Activated gamma-delta T cell treated with anti-CD3 and anti-CD28 coated beads, Interleukin-2, amount 50 U/mL, for 16 hours (primary cell): ENCODE data around the gene ZBTB20.
"Not testable (repeated sequence)": the region's sequence is repeated elsewhere in the genome, so short reads cannot be mapped to it uniquely, and the experiment has no call there.

ENCODE experiments used
- DNase-seq: peaks from one replicate; pipeline ENCODE4 v3.0.0-alpha.2; 2020; ENCODE audit warnings: low read depth

The ZBTB20 gene

DNA sequence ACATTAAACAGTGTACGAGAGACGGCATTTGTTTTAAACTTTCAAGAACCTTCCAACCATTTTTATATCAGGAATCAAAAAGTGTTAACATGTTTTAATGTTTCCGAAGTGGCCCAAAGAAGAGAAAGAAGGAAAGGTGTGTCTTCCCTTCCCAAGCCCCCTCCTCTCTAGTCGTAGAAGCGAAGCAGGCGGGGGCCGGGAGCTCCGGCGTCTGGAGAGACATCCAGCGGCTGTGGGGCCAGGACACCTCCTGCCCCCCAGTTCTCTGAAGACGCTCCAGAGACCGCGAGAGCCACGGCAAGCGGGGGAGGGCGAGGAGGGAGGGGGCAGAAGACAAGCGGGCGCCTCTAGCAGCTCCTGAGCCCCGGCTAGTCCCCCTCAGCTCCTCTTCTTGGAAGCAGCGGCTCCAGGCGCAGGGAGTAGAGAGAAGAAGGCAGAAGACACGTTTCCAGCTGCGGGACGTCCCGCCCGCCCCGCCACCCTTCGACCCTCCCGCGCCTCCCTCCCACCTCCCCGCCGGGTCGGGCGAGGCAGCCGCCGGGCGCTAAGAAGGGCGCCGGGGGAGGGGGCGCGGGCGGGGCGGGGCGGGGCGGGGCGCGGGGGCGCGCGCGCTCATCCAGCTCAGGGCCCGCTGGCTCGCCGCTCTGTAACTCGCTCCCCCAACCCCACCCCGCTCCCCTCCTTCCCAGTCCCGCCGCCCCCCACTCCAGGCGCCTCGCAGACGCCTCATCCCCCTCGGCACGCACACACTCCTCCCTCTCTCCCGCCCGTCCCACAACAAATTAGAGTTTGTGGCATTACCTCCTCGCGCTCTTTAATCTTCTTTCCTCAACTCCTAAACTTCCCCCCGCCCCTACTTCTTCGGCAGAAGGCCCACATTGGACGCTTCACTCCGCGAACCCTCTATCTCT, at the start of gene ZBTB20:
TSS of gene ZBTB20 (minus strand) at position 871 of the 911 bp plus-strand sequence.
- DNase-seq, result peak; percentile 57

DNA sequence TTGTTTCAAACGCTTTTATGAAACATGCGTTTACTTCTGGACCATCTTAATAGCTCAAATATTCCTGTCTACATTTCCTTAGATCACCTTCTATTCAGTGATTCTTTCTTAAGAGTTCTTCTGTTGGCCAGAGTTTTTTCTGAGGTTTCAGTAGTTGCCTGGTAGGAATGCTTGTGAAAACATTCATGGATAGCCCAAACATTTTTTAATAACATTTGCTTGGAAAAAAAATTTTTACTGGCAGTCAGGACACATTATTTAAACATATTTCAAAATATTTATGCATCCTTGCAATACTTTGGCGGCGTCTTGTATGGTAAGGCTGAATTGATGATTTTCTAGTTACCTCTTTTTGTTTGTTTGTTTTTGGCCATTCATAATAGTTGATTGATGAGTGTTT, 47.4 kb upstream of the ZBTB20 start:
- DNase-seq, result no peak

DNA sequence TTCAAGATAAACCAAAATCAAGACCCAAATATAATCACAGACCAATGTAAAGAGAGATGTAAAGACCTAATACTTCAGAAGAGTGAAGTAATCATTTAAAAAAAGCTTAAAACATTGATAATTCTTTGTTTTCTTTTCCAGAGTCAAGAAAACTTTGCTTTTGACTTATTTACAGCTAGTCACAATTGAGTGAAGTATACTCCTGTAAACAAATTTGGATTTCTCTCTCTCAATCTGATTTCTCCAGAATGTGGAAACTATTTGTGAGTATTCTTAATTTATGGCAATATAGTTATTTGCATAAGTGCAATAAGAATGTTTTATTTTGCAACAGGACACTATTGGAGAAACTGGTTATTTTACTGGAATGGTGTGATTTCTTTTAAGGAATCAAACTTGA, 43.7 kb upstream of the ZBTB20 start:
- DNase-seq, result no peak

DNA sequence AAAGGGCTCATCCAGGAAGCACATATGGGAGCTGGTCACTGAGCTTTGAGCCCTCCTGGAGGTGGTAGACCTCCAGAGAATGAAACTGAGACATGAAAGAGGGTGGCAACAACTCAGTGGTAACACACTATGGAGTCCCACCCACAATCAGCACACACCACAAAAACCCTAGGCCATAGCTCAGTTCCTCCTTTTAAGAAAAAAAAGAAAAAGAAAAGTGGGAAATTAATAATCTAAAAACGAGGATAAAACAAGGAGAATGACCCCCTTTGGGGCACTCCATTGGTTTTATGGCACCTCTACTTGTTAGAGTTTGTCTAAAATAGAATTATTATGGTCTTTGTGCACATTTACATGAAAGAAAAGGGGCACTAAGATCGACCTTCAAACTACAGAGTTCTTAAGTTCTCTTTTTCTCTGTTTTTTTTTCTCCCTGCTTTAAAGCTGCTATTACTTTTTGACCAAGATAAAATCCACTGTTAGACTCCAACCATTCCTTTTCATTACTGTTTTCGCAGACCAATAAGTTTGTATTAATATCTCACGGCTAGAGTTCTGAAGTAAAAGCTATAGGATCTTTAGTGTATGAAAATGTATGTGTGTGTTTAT, 40.2 kb upstream of the ZBTB20 start:
- DNase-seq, result no peak

- no peak for DNase-seq
Observed at GRCh38 chr3:115186351-115187148, 39.5 kb upstream of the ZBTB20 start.

- not testable (repeated sequence) for DNase-seq
Observed at GRCh38 chr3:115184859-115185572, 37.9 kb upstream of the ZBTB20 start.

DNA sequence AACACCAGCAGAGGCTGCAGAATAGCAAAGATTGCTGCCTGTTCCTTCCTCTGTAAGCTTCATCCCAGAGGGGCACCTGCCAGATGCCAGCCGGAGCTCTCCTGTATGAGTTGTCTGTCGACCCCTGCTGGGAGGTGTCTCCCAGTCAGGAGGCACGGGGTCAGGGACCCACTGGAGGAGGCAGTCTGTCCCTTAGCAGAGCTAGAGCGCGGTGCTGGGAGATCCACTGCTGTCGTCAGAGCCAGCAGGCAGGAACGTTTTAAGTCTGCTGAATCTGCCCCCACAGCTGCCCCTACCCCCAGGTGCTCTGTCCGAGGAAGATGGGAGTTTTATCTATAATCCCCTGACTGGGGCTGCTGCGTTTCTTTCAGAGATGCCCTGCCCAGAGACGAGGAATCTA, 31.8 kb upstream of the ZBTB20 start:
- DNase-seq, result not testable (repeated sequence)

- DNase-seq, result no peak
Observed at GRCh38 chr3:115169808-115170207, 22.7 kb upstream of the ZBTB20 start.

GRCh38 chr3:115165701-115166100, 18.6 kb upstream of the ZBTB20 start:
- no peak for DNase-seq

- no peak for DNase-seq
Observed at GRCh38 chr3:115165266-115165665, 18.2 kb upstream of the ZBTB20 start.

- no peak for DNase-seq
Observed at GRCh38 chr3:115164374-115165221, 17.5 kb upstream of the ZBTB20 start.

- no peak for DNase-seq
Observed at GRCh38 chr3:115162759-115163158, 15.7 kb upstream of the ZBTB20 start.

DNA sequence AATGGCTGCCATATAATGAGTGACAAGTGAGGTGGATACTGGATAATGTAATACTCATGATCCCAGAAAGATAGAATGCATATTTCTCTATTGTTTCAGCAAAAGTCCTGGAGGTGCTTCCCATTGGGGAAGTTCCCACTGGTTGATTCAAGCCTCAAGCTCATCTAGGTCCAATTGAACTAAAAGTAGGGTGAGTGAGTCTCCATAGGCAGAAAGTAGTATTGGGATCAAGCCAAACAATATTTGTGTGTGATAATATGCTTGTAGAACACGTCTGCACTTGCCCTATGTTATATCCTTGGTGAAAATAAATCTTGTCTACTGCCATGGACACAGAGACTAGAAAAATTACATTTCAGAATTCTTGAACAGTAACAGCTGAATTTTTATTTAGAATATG, 14.8 kb upstream of the ZBTB20 start:
- no peak for DNase-seq

DNA sequence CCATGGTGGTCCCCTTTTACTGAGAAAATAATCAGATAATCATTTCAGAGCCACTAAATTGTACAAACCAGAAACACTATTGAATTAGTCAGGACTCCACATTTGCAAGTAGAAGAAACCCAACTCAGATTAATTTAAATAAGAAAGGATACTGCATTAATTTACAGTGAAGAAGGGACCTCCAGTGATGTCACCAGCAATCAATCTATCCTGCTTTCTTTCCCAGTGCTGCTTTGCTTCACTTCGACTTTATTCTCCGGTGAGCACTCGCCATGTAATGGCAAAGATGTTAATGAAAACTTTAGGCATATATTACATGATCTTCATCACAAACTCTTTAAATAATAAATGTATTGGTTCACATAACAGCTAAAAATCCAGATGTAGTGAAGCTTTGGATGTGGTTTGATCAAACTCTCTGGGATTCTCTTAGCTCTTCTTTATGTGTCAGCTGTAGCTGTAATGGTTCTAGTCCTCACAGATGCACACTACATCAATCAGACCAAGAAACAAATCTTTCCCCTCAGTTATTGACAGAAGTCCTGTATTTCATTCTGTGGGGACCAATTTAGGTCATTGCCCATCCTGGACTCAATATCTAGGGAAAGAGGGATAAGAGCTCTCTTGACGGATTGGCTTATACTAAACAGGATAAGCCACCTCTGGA, 14.2 kb upstream of the ZBTB20 start:
- DNase-seq, result no peak

- no peak for DNase-seq
Observed at GRCh38 chr3:115160295-115160694, 13.2 kb upstream of the ZBTB20 start.

GRCh38 chr3:115156046-115156654, 9.1 kb upstream of the ZBTB20 start:
- DNase-seq, result no peak

GRCh38 chr3:115154611-115155010, 7.5 kb upstream of the ZBTB20 start:
- no peak for DNase-seq

- DNase-seq, result no peak
Observed at GRCh38 chr3:115151921-115152320, 4.8 kb upstream of the ZBTB20 start.

DNA sequence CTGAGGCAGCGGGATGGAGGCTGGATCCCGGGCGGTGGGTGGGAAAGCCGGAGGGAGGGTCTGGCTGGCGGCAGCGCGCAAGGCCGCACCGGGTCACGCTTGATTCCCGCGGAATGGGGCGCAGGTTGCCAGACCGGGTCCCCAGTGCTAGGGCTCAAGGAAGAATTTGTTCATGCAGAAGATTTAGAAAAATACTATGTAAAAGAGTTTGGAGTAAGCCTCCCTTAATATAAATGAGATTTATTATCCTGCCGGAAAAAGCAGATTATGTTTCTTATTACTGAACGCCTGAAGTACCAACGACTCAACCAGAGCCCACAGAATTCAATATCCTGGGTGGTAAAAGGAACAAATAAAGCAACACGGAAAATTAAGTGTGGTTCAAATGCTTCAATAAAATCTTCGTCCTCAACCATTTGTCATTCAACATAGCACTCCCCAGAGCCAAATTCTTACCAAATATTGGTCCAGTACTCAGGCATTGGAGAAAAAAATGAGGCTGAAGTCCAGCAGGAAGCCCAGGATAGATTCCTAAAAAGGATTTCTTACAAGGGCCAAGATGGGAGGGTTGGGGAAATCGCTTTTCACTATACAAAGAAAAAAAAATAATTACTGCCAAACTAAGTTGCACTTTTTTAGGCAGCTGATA, 1.2 kb upstream of the ZBTB20 start:
- DNase-seq, result no peak
